RWPE2 (cell line): ENCODE data around the gene CD93.

Experiments
- ATAC-seq: fragments of 200-7000 bp; cut with Tn5 transposase; 3 replicates; pipeline ENCODE4 v1.9.1; 2021; ENCODE audit warnings: low read depth
- DNase-seq: peaks from one replicate; pipeline ENCODE4 v3.0.0-alpha.2; 2020; ENCODE audit warnings: low spot score
- H3K27ac ChIP-seq: fragments of 450-650 bp; 2 replicates; pipeline ENCODE4 v1.5.1; 2017; ENCODE audit warnings: mild to moderate bottlenecking; ENCODE audit not compliant: poor library complexity, severe bottlenecking
- H3K27me3 ChIP-seq: fragments of 250-450 bp; sonication (Bioruptor Pico); 2 replicates; pipeline ENCODE4 v1.5.1; 2021; ENCODE audit warnings: mild to moderate bottlenecking, moderate library complexity; ENCODE audit not compliant: insufficient read depth, poor library complexity, severe bottlenecking
- H3K36me3 ChIP-seq: fragments of 250-450 bp; sonication (Bioruptor Pico); 2 replicates; pipeline ENCODE4 v1.5.1; 2020; ENCODE audit warnings: low read depth, mild to moderate bottlenecking, moderate library complexity
- H3K4me1 ChIP-seq: fragments of 250-450 bp; sonication (Bioruptor Pico); 2 replicates; pipeline ENCODE4 v1.5.1; 2021; ENCODE audit warnings: mild to moderate bottlenecking, moderate library complexity; ENCODE audit not compliant: insufficient read depth, poor library complexity, severe bottlenecking
- H3K4me3 ChIP-seq: fragments of 250-450 bp; sonication (Bioruptor Pico); 2 replicates; pipeline ENCODE4 v1.5.1; 2021; ENCODE audit warnings: mild to moderate bottlenecking, moderate library complexity; ENCODE audit not compliant: severe bottlenecking
- H3K9me3 ChIP-seq: fragments of 250-450 bp; sonication (Bioruptor Pico); 2 replicates; pipeline ENCODE4 v1.5.1; 2021; ENCODE audit warnings: mild to moderate bottlenecking, moderate library complexity; ENCODE audit not compliant: severe bottlenecking
- CTCF ChIP-seq: fragments of 450-650 bp; IDR thresholded peaks from one replicate; pipeline ENCODE4 v1.5.1; 2017; ENCODE audit warnings: mild to moderate bottlenecking, moderate library complexity; ENCODE audit not compliant: poor library complexity, severe bottlenecking

CD93 gene

GRCh38 chr20:23093613-23094012 is 7.5 kb upstream of the CD93 start:
- no peak for DNase-seq
- TF ChIP-seq CTCF = no peak
- Histone ChIP-seq H3K36me3 (no peaks in the 10 kb centered on the region), H3K4me3 (no peak overlapping the region), H3K27ac (no peak overlapping the region), H3K4me1 (peaks cover 11% of the 10 kb centered on the region), H3K9me3 (no peaks in the 10 kb centered on the region), H3K27me3 (no peaks in the 10 kb centered on the region)
- no peak for ATAC-seq

GRCh38 chr20:23092861-23093495 is 6.9 kb upstream of the CD93 start:
- no peaks in the 10 kb centered on the region for H3K27me3 ChIP-seq
- H3K36me3 ChIP-seq = no peaks in the 10 kb centered on the region
- ATAC-seq (no peak), DNase-seq (no peak)
- peaks cover 11% of the 10 kb centered on the region for H3K4me1 ChIP-seq
- no peak overlapping the region for H3K4me3 ChIP-seq
- TF ChIP-seq CTCF = no peak
- H3K27ac ChIP-seq = no peak overlapping the region
- H3K9me3 ChIP-seq = no peaks in the 10 kb centered on the region

- no peaks in the 10 kb centered on the region for H3K36me3 ChIP-seq
- H3K4me1 ChIP-seq = peaks cover 11% of the 10 kb centered on the region
- TF ChIP-seq CTCF = no peak
- no peaks in the 10 kb centered on the region for H3K27me3 ChIP-seq
- no peak overlapping the region for H3K27ac ChIP-seq
- DNase-seq (no peak), ATAC-seq (no peak)
- H3K4me3 ChIP-seq = no peak overlapping the region
- no peaks in the 10 kb centered on the region for H3K9me3 ChIP-seq
Measured at GRCh38 chr20:23092384-23092756, 6.2 kb upstream of the CD93 start.

- no peaks in the 10 kb centered on the region for H3K27me3 ChIP-seq
- peaks cover 11% of the 10 kb centered on the region for H3K4me1 ChIP-seq
- H3K4me3 ChIP-seq = no peak overlapping the region
- H3K27ac ChIP-seq = no peak overlapping the region
- H3K36me3 ChIP-seq = no peaks in the 10 kb centered on the region
- no peak for DNase-seq
- H3K9me3 ChIP-seq = no peaks in the 10 kb centered on the region
- no peak for TF ChIP-seq CTCF
- ATAC-seq = no peak
Measured at GRCh38 chr20:23091721-23092383, 5.7 kb upstream of the CD93 start.

- no peak overlapping the region for H3K27ac ChIP-seq
- ATAC-seq = no peak
- no peaks in the 10 kb centered on the region for H3K36me3 ChIP-seq
- no peaks in the 10 kb centered on the region for H3K9me3 ChIP-seq
- H3K27me3 ChIP-seq = no peaks in the 10 kb centered on the region
- no peak for DNase-seq
- H3K4me1 ChIP-seq = peaks cover 11% of the 10 kb centered on the region
- no peak overlapping the region for H3K4me3 ChIP-seq
- TF ChIP-seq CTCF = no peak
Measured at GRCh38 chr20:23090878-23091277, 4.8 kb upstream of the CD93 start.
